Liver (tissue), 3 donors: ENCODE data around the gene GNG3.
"Not testable (repeated sequence)": the region's sequence is repeated elsewhere in the genome, so short reads cannot be mapped to it uniquely, and the experiment has no call there.

Experiments used
- CTCF ChIP-seq: fragments of 150-350 bp; IDR thresholded peaks from 2 replicates; pipeline ENCODE4 v1.5.1; 2017; ENCODE audit warnings: improper control_type of control experiment, low read depth, low read length; ENCODE audit not compliant: missing input control
- FOXA1 ChIP-seq: IDR thresholded peaks from 2 replicates; pipeline ENCODE4 v1.6.1; 2016; ENCODE audit warnings: antibody characterized with exemption
- GABPA ChIP-seq, 2 donors: IDR thresholded peaks in 1 of 2; conservative IDR thresholded peaks in 1 of 2; 2 replicates each; pipeline ENCODE4 v1.6.1; 2016; ENCODE audit warnings: antibody characterized with exemption in 2 of 2, mild to moderate bottlenecking in 1 of 2, moderate library complexity in 1 of 2
- TAF1 ChIP-seq: conservative IDR thresholded peaks from 2 replicates; pipeline ENCODE4 v1.6.1; 2016; ENCODE audit warnings: antibody characterized with exemption, mild to moderate bottlenecking
- YY1 ChIP-seq: IDR thresholded peaks from 2 replicates; pipeline ENCODE4 v1.6.1; 2016; ENCODE audit warnings: antibody characterized with exemption, mild to moderate bottlenecking
- ZBTB33 ChIP-seq: IDR thresholded peaks from 2 replicates; pipeline ENCODE4 v1.6.1; 2016; ENCODE audit warnings: antibody characterized with exemption
- donor health status: healthy.
- donor health status: healthy.

GRCh38 chr11:62693624-62694023 lies 13.9 kb upstream of the GNG3 start:
- not testable (repeated sequence) for TF ChIP-seq GABPA (IDR thresholded peaks at IDR 0.05 in 1 of 2, conservative IDR thresholded peaks at IDR 0.05 in 1 of 2); TAF1; CTCF; FOXA1; YY1; ZBTB33
